Umbilical cord (tissue), 1 donor: ENCODE data around the gene D2HGDH. TPM values are rescaled to one million over a fixed set of nuclear protein-coding genes. Genes with fewer than 3 reads are reported as not detected.

ENCODE experiments used
- total RNA-seq: library from RNA; depleted of rRNA; stranded (reverse); fragments of >200 nt; gene quantifications from one replicate; pipeline ENCODE4 v1.2.3, GENCODE V29; 2014; ENCODE audit warnings: low replicate concordance; ENCODE audit not compliant: insufficient read depth

The D2HGDH gene
- total RNA-seq, 1 donor from 2014 or later: 8.4 TPM

Other genes with a start within 250 kb of the D2HGDH start
- gene STK25, start 226.0 kb upstream of the D2HGDH start, total RNA-seq: 119 TPM
- gene BOK, start 175.9 kb upstream of the D2HGDH start, total RNA-seq: 37.8 TPM
- 21.4 TPM for gene THAP4, start 97.5 kb upstream of the D2HGDH start, total RNA-seq
- 44.8 TPM for gene ATG4B, start 96.9 kb upstream of the D2HGDH start, total RNA-seq
- gene DTYMK, start 47.8 kb upstream of the D2HGDH start, total RNA-seq: 21.2 TPM
- gene ING5, start 32.6 kb upstream of the D2HGDH start, total RNA-seq: 22.4 TPM
- 2.2 TPM for gene GAL3ST2, start 42.2 kb downstream of the D2HGDH start, total RNA-seq
- 0.72 TPM for gene NEU4, start 74.6 kb downstream of the D2HGDH start, total RNA-seq
- not detected for gene PDCD1, start 124.3 kb downstream of the D2HGDH start, total RNA-seq
- gene RTP5, start 135.1 kb downstream of the D2HGDH start, total RNA-seq: 0.24 TPM